Measurements from ENCODE around the gene GJB2.

DNA sequence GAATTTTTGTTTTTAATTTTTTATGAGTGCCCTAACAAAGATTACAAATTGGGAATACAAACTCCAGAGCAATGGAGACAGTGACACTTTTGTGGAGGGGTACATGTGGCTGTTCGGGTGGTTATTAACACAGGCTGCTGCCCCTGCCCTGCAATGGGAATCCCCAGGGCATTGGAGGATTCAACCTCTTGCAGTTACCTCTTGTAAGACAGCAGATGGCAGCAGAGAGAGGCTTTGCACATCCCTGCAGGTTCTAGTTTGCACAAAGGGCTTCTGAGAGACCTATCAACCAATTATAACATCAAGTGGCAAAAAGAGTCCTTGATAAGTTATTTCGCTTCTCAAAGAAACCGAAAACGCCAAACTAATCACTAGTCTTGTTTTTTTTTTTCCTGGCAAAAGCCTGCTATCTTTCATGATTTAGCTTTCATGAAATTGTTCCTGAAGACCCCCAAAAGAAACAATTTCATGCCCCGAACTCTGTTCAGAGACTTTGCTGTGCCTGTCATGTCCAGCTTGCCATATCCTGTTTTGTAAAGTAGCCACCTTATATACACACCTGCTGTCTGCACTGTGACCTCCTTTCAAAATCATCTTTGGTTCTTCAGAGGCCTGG is 10.4 kb downstream of the GJB2 start:
- TF ChIP-seq EZH2 (IDR thresholded peaks at IDR 0.05; ENCODE audit: low read length), result no peak
- TF ChIP-seq, protein P1, sequence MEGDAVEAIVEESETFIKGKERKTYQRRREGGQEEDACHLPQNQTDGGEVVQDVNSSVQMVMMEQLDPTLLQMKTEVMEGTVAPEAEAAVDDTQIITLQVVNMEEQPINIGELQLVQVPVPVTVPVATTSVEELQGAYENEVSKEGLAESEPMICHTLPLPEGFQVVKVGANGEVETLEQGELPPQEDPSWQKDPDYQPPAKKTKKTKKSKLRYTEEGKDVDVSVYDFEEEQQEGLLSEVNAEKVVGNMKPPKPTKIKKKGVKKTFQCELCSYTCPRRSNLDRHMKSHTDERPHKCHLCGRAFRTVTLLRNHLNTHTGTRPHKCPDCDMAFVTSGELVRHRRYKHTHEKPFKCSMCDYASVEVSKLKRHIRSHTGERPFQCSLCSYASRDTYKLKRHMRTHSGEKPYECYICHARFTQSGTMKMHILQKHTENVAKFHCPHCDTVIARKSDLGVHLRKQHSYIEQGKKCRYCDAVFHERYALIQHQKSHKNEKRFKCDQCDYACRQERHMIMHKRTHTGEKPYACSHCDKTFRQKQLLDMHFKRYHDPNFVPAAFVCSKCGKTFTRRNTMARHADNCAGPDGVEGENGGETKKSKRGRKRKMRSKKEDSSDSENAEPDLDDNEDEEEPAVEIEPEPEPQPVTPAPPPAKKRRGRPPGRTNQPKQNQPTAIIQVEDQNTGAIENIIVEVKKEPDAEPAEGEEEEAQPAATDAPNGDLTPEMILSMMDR (optimal IDR thresholded peaks at IDR 0.05 in 1 of 3, IDR thresholded peaks at IDR 0.05 in 1 of 3, conservative IDR thresholded peaks at IDR 0.05 in 1 of 3; ENCODE audit: extremely low read depth in 1 of 3, insufficient read depth in 2 of 3, low read length in 3 of 3), result peak; percentile 82 to 88 (median 85)
